HG02610 (cell line): ENCODE data around the gene CGB5.

Source experiments
- ATAC-seq: cut with Tn5 transposase; IDR thresholded peaks from one replicate; pipeline ENCODE4 v1.9.1; 2021; ENCODE audit warnings: mild to moderate bottlenecking, moderate library complexity; ENCODE audit not compliant: unreplicated experiment

CGB5 gene

GRCh38 chr19:49085020-49085867 is 41.6 kb downstream of the CGB5 start, which contains the start of gene SNRNP70:
Gene SNRNP70 (plus strand): TSS chr19:49085451. CDS start chr19:49086415, 964 bp downstream.
- ATAC-seq = peak; percentile 75

- no peak for ATAC-seq
Measured at GRCh38 chr19:49085868-49086232, 42.2 kb downstream of the CGB5 start.

GRCh38 chr19:49086296-49086695 is 42.6 kb downstream of the CGB5 start:
- no peak for ATAC-seq

- ATAC-seq = no peak
Measured at GRCh38 chr19:49091391-49092038, 47.9 kb downstream of the CGB5 start.

- no peak for ATAC-seq
Measured at GRCh38 chr19:49092686-49093085, 49.0 kb downstream of the CGB5 start.
